Measurements from ENCODE around the gene GULP1.

Gene GULP1

DNA sequence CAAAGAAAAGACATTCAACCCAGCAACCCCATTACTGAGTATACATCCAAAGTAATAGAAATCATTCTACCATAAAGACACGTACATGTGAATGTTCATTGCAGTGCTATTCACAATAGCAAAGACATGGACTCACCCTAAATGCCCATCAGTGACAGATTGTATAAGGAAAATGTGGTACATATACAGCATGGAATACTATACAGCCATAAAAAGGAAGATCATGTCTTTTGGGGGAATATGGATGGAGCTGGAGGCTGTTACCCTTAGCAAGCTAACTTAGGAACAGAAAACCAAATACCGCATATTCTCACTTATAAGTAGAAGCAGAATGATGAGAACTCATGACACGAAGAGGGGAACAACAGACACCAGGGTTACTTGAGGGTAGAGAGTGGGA lies 145.9 kb downstream of the GULP1 start:
- no peak for TF ChIP-seq CTCF (IDR thresholded peaks at IDR 0.05; ENCODE audit: control insufficient read depth, extremely low read depth, insufficient read depth)
- no peak overlapping the region for H3K4me3 ChIP-seq (ENCODE audit: low read depth, low read length)
- no peak for DNase-seq (ENCODE audit: low read depth)

DNA sequence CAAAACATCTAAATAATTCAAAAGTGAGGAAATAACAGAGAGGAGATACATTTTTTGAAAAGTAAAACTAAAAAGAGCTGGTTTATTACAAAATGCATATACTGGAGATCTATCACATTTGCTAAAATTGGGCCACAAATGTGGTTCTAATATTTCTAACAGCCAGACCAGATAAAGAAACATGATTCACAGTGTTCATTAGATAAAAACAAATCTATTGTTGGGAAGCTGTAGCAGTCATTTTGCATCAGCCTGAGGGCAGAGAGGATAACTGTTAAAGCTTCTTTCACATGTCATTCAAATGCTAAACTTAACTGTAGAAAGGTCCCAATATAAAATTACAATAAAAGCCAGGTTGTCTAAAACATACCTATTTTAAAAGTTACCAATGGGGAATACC lies 148.3 kb downstream of the GULP1 start:
- no peak overlapping the region for H3K4me3 ChIP-seq (ENCODE audit: low read depth, low read length)
- no peak for TF ChIP-seq CTCF (IDR thresholded peaks at IDR 0.05; ENCODE audit: control insufficient read depth, extremely low read depth, insufficient read depth)
- no peak for DNase-seq (ENCODE audit: low read depth)

GRCh38 chr2:188440849-188441248 lies 149.2 kb downstream of the GULP1 start:
- DNase-seq (ENCODE audit: low read depth) = no peak
- H3K4me3 ChIP-seq (ENCODE audit: low read depth, low read length) = no peak overlapping the region
- TF ChIP-seq CTCF (IDR thresholded peaks at IDR 0.05; ENCODE audit: control insufficient read depth, extremely low read depth, insufficient read depth) = no peak

- no peak for TF ChIP-seq CTCF (IDR thresholded peaks at IDR 0.05; ENCODE audit: control insufficient read depth, extremely low read depth, insufficient read depth)
- H3K4me3 ChIP-seq (ENCODE audit: low read depth, low read length) = no peak overlapping the region
- no peak for DNase-seq (ENCODE audit: low read depth)
These were observed 149.7 kb downstream of the GULP1 start for GRCh38 chr2:188441288-188441947.

GRCh38 chr2:188443207-188443606 lies 151.5 kb downstream of the GULP1 start:
- no peak for DNase-seq (ENCODE audit: low read depth)
- TF ChIP-seq CTCF (IDR thresholded peaks at IDR 0.05; ENCODE audit: control insufficient read depth, extremely low read depth, insufficient read depth) = no peak
- no peak overlapping the region for H3K4me3 ChIP-seq (ENCODE audit: low read depth, low read length)

GRCh38 chr2:188444106-188444835 lies 152.6 kb downstream of the GULP1 start:
- TF ChIP-seq CTCF (IDR thresholded peaks at IDR 0.05; ENCODE audit: control insufficient read depth, extremely low read depth, insufficient read depth) = no peak
- no peak overlapping the region for H3K4me3 ChIP-seq (ENCODE audit: low read depth, low read length)
- no peak for DNase-seq (ENCODE audit: low read depth)
